Measurements from ENCODE around the gene FOXO3.

The FOXO3 gene

DNA sequence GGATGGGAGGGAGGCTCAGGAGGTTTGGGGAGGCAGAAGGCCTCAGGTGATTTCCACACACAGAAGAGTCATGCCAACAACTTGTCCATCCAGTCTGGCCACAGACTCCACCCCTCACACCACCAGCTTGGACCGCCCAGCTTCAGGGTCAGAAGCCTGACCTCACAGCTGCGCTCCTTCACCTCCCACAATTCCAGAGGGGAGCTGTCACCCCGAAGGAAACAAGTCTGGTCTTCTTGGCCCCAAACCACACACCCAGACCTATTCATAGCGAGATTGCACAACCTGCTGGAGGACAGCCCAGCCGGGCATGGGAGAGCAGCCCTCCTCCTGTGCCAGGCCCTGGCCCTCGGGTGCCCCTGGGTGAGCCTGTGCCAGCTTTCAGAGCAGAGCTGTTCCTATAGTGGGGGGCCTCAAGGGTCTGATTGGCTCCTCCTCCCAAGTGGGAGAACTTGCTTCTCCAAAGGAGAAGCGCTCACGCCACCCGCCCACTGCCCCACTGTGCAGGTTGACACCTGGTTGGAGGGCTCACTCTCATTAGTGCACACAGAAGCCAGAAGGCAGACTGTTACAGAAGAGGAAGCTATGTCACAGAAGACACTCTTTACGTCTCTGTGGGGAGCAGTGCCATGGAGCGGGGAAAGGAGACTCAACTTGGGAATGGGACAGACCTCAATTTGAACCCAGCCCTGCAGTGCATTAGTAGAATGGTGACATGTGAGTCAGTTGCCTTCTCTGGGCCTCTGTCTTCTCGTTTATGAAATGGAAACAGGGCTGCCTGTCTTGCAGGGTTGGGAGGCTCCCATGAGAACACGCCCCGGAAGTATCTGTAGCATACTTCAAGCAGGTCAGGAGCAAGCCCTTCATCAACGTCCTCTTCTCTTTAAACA, 128.8 kb downstream of the FOXO3 start:
- DNase-seq, result no peak

DNA sequence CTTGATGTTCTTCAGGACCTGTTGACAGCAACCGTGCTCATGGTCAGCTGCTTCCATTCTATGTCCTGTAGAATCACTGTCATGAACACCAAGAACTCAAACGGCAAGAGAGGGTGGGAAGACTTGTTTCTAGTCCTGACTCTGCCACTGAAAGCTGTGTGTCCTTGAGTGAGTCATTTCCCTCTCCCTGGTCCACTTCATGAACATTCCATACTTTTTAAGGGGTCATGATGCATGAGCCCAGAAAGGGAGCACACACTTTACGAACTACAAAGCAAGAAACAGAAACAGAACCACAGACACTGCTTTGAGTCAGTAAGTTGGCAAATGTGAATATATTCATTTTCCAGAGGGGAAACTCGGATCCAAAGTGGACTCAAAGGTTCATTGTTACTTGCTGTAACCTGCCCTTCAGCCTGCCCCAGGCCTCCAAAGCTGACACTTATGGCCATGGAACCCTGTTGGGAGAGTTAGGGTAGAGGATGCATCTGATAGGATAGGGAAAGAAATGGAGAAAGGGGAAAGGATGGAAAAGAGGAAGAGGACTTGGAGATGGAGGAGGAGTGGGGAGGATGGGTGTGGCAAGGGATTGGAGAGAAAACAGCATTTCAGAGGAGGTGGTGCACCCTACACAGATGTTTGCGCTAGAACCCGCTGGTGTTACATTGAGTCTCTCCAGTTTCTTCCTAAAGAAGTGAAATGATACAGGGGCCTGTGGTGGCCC, 129.8 kb downstream of the FOXO3 start:
- no peak for DNase-seq

DNA sequence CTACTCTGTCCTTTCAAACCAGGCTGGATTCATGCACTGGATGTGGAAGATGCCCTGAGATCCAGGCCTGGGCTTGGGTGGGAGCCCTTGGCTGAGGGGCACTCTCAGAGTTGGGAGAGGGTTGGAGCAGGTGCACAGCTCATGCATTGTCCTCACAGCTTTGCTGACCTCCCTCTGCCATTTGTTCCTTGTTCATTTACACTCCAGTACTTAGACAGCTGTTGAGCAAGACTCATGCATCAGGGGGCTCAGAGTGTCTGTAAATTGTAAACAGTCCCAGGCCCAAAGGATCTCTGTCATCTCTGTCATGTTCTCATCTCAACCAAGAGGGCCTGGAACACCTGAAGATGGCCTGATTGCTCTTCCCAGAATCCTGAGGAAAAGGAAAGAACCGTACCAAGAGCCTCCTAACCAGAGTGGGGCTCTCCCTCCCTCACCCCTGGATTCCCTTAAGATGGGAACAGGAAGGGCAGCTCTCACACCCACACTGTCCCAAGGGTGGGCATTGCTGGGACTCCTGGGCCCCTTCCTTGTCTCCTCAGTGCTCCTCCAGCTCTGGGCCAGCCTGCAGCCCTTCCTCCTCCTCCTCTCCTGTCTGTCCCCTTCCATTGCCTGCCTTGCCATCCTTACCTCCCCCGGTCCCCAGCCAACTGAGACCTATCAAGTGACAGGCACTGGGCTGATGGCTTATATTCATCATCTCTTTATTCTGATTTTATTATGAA, 132.9 kb downstream of the FOXO3 start:
- DNase-seq, result no peak

DNA sequence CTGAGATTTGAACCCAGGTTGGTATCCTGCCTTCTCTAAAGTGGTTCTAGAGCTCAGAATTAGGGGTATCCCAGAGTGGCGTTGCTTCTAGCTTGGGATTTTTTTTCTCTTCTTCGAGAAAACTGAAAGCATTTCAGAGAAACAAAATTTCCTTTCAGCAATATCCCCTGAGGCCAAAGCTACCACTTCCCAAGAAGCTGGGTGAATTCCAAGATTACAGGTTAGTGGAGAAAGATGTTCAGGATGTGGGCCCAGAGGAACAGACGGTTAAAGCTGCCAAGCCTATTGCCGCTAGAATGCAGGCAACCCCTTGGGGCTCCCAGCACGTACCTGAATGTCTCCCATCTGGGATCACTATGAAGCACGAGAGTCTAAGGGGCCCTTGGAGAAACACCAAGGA, 134.1 kb downstream of the FOXO3 start:
- no peak for DNase-seq

DNA sequence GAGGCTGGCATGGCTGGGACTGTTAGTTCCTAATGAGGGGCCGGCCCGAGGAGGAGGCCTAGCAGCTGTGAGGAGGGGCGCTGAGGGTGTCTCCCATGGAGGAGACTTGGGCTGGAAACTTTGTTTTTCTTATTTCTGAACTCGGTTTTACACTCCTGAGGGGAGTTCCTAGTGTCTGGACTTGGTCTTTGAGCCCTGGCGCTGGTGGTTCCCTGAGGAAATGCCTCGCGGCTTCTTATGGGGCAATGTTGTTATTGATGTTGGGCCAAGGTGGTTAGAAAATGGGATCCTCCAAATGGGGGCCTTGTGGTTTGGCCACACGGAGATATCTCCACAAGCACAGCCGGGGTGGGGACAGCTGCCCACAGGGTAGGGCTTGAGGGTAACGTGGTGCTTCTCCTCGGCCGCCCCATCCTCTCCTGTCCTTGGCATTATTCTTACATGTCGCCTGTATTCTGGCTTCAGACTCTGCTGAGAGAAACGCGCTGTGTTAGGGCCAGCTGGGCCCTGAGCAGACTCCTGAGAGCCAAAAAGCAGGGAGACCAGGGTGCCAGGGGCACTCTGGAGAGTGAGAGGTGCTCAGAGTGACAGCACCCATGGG, 136.9 kb downstream of the FOXO3 start:
- DNase-seq, result no peak

DNA sequence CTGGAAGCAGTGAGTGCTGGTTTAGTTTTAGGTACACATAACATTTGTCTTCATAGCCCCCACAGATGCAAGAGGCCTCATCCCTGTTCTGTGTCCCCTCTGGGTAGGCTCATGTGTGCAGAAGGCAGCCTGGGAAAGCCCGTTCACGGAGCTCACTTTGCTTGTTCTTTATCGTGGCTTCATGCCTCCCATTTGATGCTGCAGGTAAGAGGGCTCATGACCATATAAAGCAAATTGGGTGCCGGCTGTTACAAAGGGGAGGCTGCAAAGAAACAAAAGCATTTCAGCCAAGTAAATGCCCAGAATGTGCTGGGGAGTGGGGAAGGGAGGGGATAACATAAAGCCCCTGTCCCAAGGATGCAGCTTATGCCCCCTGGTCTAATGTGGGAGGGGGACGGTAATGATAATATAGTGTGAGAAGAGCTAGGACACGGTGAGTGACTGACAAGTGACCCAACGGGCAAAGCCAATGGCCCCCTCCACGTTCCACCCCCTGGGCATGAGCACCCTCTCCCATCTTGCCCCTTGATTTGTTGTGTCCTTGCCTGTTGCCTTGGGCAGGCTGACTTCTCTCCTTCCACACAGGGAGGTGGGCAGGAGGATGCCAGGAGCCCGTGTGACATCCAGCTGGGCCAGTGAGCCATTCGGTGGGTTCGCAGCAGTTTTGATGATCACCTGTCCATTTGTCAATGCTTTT, 138.0 kb downstream of the FOXO3 start:
- no peak for DNase-seq

DNA sequence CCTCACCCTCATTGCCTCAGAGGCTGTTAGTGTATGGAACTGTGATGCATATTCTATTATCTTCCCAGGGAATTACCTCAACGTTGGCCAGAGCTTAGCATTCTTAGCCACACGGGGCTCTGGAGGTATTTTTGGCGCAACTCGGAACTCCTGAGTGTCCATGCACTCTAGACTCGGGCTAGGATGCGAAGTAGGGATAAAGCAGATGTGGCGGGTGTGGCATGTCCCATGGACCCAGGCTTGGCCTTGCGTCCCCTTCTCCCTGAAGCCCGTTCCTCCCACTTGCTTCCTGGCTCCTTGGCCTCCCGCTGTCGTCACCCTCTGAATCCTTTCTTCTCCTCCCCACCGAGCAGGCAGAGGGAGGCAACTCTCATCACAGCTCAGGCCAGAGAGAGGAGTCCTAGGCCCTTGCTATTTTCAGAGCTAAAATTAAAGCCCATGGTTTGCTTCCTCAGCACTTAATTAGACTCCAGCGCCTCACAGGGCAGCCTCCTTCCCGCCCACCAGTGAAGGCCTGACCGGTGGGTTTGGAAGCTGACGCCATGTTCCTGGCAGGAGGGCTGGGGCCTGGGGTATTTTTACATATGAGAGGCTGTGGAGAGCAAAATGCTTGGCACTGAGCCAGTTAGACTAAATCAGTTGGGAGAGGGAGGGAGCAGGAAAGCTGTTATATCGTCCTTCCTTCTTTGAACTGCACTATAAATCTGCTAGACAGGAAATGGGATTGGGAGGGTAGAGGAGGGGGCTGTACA, 138.7 kb downstream of the FOXO3 start:
- DNase-seq, result peak; percentile 2

DNA sequence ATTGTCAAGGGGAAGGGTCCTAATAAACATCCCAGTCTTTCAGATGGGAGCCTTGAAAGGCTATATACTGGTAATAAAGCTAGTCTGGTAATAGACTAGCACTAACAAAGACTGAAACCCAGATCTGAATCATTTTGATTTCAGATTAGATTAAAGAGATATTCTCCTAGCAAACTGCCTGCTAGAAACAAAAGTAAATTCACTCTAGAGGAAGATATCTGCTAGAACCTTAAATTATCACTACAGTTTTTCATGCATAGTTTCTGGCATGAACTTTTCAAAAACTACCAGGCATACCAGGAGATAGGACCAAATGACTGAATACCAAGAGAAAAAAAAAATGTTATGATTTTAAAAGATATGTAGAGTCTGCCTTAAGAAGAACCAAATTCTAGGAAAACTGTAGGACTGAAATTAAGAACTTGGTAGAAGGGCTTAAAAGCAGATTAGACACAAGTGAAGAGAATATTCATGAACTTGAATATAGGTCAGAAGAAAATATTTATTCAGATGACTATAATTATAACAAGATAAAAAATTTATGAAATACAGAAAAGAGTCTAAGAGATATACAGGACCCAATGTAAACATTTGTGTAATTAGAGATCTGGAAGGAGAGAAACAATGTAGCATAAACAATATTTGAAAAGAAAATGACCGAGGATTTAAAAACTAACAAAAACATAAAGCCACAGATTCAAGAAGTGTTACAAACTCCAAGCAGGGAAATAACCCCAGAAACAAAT, 141.6 kb downstream of the FOXO3 start:
- no peak for DNase-seq

DNA sequence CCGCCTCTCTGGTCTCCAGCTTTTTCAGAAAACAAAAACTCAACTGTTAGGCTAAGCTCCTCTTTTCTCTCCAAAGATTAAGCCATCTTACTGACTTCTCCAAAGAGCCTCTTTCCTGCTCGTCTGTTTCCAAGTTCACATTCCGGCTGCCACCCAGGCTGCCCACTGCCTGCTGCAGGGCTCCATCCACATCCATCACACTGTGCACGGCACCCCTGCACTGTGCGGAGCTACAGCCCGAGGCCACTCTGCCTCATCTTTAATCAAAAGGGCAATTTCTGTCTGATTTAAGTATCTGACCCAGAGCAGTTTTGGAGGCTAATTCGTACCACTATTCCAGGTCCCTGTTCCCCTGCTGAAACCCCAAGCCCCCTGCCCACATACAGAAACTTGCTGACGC, 145.9 kb downstream of the FOXO3 start:
- no peak for DNase-seq

DNA sequence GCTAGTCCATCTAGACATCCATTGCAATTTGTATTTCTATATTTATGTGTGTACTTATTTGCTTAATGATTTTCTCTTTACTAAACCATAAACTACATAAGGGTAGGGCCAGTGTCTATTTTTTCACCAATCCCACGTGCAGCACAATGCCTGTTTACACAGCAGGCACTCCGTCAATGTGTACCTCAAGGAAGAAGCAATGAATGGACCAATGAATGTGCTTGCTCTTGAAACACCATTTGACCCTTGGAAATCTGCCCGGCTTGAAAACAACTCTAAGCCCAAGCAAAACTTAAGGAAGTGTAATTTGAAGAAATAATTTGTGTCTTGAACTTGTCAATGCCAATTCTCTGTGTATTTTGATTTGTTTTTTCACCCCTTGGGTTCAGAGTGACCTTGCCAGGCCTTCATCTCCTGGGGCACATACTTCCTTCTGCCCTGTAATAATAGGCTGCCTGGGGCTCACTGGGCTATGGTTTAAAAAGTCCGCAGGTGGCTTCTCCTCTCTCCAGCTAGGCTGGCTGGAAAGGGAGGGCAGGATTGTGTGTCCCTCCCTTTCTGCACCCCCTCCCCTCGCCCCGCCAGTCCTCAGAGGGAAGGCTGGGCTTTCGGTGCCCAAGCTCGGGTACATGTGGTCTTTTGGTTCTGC, 146.7 kb downstream of the FOXO3 start:
- DNase-seq, result no peak

DNA sequence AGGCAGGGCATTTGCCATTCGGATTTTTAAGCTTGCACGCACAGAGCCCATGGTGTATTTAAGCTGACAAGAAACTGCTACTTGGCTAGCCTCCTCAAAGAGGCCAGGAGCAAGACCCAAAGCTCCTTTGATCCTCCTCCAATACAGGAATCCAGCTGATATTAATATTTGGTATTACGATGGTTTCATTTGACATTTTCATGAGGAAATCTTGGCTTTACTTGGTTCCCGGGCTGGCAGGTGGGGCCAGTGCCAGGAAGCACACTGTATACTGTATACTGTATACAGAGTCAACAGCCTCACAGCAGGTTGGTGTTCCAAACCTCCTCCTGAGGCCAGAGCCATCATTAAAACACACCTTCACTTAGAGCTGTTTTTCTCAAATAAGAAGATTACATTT, 149.3 kb downstream of the FOXO3 start:
- DNase-seq, result no peak

DNA sequence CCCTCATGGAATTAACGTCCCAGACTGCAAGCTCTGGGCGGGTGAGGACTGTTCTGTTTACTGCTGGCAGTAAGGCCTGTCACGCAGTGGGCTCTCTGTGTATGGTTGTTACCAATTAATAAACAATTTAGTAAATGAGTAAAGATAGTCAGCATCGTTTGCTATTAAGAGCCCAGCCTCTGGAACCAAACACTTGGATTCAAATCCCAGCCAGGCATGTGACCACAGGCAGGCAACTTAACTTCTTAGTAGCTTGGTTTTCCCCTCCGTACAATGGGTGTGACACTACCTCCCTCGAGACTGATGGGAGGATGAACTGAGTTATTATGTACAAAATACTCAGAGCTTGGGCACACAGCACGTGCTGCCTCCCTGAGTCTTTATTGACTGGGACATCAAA, 149.8 kb downstream of the FOXO3 start:
- DNase-seq, result no peak

DNA sequence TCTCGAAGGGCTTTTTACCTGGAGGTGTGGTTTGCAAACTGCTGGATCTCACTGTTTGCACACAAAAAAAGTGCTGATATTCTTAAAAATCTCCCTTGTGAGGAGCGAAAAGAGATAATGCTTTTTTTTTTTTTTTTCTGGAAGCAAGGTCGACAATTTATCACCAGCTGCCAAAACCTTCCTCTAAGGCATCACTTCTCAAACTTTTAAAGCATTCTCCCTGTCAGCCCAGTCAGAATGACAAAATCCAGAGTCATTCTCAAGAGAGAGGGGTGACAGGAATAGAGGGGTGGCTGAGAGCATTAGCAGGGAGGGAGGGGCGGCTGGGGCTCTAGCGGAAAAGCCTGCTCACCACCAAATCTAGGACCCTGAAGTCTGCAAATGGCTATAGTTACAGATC, 150.4 kb downstream of the FOXO3 start:
- no peak for DNase-seq

DNA sequence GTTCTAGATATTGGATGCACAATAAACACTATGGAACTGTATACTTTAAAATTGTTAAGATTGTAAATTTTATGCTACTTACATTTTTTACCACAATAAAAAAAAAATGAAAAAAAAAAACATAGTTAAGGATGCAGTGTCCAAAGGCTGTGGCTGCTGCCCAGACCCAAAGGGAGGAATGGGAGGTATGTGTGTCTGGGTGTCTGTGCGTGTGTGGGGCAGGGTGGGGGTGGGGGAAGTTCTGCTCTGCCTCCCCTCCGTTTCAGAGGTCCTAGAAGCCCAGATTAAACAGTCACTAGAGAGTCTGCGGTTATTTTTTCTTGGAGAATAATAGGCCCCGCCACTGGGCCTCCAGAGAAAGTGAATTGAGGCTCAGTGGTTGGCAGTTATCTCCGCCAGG, 151.1 kb downstream of the FOXO3 start:
- DNase-seq, result no peak

DNA sequence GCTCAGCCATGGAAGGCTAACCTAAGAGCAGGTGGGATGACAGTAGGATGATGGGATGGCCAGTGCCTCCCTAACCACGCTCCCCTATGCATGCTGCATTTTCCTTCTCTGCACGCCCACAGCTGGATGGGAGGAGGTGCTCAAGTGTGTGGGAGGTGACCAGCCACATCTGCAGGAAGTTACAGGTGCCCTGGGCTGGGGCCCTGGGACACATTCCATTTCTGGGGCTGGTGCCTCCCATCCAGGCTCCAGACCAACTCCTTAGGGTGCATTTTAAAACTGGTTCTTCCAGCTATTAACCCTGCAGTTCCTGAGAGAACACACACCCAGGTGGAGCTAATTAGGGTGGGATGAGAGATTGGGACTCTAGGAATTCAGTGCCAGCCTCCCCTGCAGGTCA, 152.2 kb downstream of the FOXO3 start:
- DNase-seq, result no peak

DNA sequence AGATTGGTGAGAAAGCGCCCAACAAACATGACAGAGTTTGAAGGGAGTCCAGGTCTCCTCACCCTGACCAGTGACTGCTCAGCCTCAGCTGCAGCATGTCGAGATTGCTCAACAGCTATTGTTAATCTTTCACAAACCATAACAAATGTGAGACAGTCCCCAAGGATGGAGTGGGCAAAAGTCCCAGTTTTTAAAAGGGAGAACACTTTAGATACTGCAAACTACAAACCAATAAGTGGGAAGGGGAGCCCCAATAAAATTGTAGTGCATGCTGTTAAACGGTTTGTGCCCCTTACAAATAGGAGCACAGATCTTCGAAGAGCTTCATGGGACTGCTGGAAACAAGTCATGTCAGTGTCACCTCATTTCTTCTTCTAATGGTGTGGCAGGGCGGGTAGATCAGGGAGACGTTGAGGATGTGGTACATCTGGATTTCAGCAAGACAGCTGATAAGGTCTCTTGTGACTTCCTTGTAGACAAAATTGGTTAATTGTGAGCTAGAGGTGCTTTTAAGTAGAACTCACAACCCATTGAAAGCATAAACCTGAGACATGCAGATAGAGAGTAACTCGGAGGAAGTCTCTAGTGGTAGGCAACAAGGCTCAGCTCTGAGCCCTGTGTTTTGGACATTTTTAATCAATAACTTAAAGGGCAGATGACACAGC, 153.5 kb downstream of the FOXO3 start:
- no peak for DNase-seq

DNA sequence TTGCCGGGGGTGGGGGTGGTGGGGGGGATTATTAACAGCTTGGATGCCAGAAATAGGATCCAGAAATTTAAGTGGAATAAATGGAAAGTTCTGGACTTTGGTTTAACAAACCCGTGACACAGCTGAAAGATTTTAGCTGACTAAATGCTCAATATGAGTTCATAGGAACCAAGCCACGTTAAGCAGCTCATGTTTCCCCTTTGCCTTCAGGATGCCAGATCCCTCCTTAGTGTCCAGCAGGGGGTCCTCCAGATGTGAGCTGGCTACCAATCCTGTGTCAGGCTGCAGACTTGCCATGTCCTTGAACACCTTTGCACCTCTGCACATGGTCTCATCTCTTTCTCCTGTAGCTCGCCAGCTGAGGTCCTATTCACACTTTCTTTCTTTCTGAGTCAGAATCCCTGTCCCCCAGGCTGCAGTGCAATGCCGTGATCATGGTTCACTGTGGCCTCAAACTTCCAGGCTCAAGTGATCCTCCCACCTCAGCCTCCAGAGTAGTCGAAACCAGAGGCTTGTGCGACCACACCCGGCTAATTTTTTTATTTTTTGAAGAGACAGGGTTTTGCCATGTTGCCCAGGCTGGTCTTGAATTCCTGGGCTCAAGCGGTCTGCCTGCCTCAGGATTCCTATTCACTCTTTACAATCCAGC, 154.2 kb downstream of the FOXO3 start:
- DNase-seq, result no peak

DNA sequence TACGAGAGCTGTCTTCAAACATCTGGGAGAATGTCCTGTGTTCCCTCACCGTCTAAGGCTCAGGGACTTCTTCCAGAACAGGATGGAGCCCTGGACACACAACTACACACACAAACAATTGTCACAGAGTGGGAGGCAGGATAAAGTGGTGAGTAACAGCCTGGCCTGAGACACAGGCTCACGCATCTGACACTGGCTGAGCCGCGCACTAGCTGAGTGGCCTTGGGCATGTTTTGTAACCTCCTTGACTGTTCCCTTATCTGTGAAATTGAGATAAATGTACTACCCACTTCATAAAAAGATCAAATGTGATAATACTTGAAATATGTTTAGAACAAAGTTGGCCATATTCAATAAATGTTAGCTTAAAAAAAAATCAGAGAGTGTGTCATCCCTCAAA, 155.1 kb downstream of the FOXO3 start:
- no peak for DNase-seq

Measured in NCI-H1694 (cell line).